Amniotic epithelial cell (primary cell): Measurements from ENCODE around the gene BCL11A.

Experiments
- DNase-seq: peaks from one replicate; pipeline ENCODE4 v3.0.0-alpha.2; 2010; ENCODE audit warnings: low read depth

The BCL11A gene

DNA sequence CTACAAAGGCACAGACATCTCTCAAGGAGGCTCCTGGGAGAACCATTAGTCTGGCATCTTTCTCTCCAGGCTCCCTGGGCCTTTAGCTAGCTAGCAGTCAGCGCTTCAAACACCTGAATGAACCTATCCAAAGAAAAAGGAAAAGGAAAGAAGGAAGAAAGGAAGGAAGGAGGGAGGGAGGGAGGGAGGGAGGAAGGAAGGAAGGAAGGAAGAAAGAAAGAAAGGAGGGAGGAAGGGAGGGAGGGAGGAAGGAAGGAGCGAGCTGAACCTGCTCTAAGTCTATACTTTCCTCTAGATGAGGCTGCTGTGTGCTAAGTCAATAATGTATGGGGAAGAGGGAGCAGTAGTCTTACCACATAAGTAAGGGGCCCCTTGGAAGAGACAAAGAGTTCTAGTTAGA lies 5.1 kb upstream of the BCL11A start:
- DNase-seq: no peak

DNA sequence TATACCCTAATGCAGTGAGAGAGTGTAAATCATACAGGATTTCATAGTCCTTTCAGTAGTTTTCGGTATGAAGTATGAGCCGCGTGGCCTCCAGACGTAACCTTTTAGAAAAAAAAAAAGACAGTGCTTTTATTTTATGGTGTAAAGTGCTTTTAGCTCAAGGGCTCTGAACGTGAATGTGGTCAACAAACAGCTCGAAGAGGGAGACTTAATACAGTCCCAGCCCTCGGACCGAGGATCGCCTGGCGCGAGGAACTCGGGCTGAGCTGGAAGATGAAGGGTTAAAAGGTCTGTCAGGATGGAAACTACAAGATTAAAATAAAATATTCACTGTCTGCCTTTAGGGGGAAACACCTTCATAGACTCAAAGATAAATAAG lies 4.0 kb upstream of the BCL11A start:
- DNase-seq: no peak

DNA sequence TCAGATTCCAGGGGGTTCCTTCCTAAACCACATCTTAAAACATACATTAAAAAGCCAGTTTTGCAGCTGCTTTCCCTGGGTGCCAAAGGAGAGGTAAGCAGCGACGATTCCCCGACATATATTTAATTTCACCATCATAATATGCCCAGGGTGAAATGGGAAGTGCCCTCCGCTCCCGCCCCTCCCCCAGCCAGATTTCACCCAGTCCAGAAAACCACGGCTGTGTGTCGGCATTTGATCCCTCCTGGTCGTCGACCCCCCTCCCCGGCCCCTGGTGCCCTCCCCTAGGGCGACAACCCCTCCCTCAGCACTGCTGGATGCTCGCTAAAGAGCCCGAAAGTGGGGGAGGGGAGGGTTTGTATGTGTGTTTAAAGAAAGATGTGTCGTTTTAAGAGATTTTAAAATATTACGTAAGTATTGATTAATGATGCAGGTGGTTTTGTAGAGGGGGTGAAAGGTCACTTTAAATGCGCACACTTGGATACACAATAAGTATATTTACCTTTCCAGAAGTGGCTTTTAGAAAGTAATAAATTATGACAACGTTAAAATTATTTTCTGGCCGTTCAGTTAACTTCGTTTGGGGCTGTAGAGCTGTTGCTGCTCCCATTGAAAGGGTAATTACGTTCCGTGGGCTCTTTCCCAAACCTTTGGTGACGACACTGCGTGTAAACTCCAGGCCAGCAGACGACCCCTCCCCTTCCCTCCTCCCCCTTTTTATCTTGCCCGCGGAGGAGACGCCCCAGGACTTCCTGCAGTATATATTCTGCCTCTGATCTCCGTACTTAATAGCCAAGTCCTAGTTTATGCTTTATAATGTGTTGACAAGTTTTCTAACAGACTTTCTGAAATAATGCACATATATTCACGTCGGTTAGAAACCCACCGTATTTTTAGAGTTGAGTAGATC lies 3.4 kb upstream of the BCL11A start:
- no peak for DNase-seq

DNA sequence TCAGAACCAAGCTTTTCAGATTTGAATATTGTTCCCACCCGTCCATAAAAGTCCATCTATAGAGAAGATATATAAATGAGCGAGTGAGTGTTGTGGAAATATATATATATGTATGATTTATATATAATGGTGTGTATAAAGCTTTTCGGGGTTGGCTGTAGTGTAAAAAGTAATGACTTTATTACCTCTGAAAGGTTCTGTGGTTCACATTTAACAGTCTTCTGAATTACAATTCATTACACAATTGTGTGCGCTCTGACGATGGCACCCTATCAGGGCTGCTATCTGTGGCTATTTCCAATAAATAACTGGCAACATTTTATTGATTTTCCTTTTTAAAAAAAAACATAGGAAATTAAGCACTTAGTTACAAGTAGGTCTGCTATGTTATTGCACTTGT lies 2.7 kb upstream of the BCL11A start:
- DNase-seq: no peak

DNA sequence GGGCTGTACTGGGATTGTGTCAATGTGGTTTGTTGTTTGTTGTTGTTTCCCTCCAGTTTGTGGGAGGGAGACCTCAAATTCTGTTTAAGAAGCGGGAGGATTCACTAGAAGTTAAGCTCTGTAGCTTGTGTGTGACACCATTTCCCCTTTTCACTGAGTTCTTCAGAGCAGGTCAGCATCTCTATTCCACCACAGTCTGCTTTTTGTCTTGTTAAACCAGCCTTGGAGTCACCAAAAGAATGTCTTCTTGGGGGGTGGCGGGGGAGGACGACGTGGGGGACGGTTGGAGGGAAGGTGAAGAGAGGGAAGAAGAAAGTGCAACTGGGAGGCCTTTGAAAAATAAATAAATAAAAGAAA lies 2.3 kb upstream of the BCL11A start:
- no peak for DNase-seq

DNA sequence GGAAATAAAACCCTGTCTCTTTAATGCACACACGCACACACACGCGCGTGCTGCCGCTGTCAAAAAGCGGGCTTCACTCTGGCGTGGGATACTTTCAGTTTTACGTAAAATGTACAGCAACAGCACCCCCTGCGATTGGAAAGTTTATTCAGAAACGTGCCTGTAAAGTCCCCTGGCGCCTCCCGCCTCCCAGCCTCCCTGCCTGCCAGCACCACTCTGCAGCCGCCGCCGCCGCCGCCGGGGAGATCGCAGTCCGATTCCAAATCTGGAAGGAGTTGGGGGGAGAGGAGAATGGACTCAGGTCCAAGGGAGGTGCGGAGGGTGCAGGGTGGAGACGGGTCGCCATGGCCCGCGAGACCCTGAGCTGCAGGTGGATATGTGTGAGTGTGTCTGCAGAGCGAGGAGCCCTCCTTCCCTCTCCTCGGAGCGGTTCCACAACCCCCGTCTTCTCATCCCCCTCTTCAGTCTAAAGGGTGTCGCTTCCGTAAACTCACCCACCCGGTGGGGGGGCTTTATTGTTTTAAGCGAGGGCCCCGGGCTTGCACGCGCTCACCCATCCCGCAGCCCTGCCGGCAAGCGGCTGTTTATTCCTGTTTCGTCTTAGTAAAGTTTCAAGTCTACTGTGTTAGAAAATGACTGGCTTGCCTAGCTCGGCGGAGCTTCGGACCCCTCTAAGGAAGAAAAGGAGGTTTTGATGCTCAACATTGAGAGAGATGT lies 1.8 kb upstream of the BCL11A start:
- DNase-seq: peak; percentile 46

DNA sequence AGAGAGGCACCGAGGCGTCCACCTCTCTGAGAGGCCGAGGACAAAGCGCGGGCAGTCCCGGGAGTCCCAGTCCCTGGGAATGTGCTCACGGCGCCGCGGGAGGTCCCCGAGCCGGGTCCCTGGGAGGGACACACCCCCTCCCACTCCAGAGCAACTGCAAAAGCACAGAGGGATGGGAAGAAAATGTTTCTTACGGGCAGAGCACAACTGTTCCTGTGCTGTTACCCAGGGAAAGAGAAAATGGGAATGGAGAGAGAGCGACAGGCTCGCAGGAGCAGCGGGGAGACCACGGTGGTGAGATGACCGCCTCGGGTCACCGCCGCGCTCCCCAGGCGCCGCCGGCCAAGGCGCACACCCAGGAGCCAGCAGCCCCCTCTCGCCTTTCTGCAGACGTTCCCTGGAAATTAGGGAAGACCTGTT lies 1.2 kb upstream of the BCL11A start:
- no peak for DNase-seq

DNA sequence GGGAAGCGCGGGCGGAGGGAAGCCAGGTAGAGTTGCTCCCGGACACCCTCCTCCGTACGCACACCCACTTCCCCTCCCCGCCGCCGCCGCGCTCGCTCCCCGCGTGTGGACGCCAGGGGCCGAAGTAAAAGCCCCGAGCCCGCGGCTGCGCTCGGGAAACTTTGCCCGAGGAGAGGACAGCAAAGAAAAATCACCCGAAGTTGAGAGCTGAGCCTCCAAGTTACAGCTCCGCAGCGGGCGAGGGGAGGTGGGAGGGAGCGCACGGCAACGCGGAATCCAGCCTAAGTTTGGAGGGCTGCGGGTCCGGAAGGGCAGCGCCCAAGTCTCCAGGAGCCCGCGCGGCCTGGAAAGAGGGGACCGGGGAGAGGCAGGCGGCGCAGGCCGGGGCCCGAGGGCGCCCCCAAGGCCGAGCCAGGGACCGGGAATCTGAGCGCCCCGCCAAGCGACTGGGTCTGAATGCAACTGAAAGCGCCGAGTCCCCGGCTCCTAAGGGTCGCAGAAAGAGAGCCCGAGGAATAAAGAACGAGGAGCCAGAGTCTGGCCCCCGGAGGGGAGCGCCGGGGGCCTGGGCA lies 706 bp upstream of the BCL11A start:
- no peak for DNase-seq

DNA sequence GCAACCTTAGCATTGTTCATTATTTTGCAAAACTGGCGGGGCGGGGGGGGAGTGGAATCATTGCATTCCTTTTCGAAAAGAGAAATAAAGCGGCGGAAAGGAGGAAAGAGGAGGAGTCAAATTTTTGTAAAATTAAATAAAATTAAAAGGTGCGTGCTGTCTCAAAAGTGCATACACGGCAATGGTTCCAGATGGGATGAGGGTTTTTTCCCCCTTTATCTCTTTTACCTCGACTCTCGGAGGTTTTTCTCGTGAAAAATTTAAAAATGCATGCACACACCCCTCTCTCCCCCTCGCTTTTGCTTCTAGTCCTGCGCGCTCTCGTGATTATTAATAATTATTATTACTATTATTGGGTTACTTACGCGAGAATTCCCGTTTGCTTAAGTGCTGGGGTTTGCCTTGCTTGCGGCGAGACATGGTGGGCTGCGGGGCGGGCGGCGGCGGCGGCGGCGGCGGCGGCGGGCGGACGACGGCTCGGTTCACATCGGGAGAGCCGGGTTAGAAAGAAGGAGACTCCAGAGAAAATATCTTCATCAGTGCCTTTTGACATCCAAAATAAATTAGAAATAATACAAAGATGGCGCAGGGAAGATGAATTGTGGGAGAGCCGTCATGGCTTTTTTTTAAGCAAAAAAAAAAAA lies 481 bp downstream of the BCL11A start:
- no peak for DNase-seq

DNA sequence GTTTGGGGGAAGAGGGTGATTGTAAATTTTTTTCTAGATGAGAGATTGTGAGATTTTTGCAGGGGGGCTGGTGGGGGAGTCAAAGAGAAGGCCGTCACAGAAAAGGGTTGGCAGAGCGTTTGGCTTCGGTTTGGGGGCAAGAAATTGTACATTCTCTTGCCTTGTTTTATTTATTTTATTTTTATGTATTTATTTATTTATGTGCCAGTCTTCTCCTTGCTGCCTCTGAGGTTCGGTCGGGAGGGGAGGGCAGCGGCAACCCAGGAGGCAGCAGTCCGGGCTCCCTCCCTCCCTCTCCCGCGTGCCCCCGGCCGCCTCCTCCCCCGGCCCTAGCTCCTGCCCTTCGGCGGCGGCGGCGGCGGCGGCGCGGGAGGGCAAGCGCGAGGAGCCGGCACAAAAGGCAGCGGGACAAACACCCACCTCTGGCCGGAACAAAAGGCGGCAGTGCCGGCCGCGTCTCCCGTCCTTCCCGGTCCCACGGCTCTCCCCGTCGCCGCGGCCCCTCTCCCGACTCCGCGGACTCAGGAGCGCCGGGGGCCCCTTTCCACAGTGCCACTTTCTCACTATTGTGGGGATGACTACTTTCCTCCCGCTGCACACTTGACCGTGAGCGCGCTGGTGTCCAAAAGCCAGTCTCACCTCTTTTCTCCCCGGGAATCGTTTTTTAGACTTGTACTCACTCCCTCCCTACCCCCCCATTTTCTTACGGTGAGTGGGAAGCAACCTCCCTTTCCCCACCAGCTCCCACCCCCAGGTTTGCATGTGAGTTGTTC lies 1.2 kb downstream of the BCL11A start:
- no peak for DNase-seq

DNA sequence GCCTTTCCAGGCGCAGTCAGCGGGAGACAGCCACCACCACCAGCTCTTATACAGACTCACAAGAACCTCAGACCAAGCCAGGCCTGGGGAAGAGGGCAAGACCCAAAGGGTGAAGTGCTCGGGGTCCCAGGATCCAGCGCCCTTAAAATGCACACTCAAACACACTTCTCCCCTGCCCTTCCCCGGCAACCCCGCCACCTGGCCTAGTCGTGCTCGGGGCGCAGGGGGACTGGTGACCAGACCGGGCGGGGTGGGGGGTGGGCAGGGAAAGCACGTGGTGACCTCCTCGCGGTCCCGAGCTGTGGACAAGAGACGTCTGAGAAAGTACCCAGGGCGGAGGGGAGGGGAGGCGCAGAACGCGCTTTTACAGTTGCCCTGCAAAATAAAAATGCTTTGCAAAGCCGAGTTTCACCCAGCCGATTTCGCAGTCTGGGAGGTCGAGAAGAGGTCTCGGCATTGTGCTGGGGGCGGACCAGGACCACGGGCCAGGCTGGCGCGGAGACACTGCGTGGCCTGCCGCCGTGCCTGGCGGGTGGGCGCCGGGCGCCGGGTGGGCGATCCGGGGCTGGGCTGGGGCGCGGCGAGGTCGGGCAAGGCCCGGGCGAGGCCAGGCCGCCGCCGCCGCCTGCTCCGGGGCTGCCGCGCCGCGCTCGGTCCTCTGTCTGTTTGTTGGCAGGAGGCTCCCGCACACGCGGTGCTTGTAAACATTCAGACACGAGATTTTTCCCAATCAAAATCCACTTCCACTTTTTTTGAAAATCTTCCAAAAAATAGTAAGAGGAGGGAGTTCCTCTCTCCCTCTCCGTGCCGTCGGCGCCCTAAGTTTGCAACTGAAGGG lies 2.0 kb downstream of the BCL11A start:
- DNase-seq: peak; percentile 32

DNA sequence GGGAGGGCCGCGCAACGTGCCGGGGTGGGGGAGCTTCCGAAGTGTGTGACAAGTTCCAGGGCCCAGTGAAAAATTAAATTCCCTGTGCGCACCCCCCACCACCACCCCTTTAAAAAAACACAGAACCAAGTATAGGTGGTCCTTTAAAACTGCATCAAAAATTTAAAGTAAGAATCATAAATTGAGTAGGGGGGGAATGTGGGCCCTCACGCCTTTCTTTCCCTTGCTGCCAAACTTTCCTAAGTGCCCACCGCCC lies 2.5 kb downstream of the BCL11A start:
- DNase-seq: no peak

DNA sequence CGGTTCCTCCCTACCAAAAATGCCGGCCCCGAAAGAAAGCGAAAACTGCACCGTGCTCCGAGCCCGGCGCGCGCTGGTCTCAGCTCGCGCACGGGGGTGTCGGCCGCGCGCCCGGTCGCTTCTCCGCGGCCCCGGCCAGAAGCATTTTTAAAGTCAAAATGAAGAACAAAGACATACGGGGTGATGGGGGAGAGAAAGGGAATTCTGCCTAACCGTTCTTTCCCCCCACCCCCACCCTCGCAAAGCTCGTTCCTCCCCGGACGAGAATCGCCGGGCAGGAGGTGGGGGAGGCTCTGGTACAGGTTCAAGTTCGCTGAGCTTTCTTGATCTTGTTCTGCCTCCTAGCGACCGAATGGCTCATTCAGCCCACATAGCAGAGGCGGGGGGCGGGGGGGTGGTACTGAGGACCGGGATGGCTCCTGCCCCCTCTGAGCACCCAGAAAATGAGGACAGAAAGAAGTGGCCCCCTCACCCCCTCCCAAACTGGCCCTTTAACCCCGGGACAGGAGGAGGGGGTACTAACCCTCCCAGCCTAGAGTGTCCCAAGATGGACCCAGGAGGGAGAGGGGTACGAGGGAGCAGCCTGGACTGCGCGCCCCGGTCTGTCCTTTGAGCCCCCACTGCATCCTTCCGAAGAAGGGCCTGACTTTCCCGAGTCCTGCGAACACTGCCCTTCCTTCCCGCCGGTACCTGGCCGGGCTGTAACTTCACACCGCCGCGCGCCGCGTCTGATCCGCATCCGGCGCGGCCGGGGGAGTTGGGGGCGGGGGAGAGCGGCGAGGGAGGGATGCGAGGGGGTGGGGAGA lies 3.1 kb downstream of the BCL11A start:
- peak; percentile 80 for DNase-seq

DNA sequence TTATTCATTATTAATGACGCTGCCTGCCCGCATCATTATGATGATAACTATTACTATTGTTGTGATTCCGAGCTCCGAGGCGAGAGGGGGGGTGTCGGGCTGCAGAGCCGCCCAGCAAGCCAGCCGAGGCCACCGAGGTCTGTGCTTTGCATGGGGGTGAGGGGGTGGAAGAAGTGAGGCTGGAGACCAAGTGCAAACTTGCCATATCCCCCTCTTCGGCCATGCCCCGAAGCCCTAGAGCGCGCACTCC lies 3.6 kb downstream of the BCL11A start:
- no peak for DNase-seq

DNA sequence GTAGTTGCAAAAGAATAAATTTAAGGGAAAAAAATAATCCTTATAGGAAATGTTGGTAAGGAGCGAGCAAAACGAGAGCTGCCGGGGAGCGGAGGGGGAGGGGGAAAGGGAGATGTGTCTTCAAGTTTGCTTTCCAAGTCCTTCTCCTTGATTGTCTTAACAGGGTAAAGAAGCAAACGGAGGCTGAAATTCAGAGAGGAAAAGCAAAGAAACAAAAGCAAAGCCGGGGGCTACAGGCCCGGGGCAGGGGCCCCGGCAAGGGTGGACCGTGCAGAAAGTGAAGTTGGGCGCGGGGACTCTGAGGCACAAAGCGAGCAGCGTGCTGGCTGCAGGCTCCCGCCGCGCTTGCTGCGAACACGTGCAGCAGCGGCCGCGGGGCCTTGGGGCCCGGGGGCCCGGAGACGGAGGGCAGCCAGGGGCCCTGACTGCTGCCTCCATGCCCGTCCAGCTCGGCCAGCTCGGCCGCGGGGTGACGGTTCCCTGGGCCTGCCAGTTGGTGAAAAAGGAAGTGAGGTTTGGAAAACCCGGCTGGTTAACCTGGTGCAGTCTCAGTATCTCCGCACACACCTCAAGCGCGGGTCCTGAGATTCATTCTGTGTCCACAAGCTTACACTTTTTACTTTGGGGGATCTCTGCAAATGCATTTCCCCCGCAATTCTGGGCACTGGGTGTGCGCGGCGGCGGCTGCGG lies 4.1 kb downstream of the BCL11A start:
- no peak for DNase-seq

DNA sequence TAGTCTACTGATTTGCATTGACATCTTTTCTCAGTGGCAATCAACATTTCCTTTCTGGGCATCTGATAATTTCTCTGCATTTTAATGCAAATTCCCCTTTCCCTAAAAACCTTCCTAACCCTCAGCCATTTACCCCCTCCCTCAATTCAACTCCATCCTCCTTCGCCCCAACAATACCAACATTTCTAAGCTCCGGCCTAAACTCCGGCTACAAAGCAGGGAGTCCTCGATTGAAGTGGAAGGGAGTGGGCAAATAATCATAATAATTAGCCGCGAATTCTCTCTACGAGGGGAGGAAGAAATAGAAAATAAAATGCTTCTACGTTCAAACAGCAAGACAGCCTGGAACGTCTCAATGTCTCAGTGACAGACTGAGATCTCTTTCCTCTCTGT lies 4.6 kb downstream of the BCL11A start:
- no peak for DNase-seq

DNA sequence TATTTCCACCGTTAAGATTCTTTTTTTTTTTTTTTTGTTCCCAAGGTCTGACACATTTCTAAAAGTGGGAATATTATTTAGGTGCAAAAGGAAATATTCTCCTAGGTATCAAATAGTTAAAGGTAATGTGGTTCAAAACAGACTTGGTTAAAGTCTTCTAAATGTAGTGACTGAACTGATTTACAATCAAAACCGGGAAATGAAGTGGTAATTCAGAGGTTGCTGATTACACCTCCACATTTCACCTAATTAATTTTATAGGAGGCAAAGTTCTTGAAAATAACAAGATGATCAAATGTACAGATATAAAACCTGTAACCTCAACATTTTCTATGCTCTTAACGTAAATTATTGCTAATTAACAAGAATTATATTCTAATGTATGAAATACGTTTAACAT lies 5.1 kb downstream of the BCL11A start:
- DNase-seq: no peak

DNA sequence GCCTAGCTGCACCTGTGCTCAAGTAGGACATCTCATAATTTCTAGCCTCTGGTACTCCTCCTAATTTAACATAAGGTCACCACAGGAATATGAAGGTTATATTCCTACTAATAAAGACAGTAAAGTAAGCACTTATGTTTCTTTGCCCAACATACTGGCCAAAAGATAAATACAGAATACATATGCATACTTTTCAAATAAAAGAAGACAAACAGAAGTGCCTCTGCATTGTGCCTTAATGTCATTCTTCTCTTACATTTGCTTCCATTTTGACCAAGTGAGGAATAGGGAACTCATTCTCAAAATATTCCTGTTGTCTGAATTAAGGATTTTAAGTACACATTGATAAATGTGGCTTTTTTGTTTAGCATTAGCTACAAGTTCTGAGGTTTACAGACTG lies 5.6 kb downstream of the BCL11A start:
- DNase-seq: no peak

DNA sequence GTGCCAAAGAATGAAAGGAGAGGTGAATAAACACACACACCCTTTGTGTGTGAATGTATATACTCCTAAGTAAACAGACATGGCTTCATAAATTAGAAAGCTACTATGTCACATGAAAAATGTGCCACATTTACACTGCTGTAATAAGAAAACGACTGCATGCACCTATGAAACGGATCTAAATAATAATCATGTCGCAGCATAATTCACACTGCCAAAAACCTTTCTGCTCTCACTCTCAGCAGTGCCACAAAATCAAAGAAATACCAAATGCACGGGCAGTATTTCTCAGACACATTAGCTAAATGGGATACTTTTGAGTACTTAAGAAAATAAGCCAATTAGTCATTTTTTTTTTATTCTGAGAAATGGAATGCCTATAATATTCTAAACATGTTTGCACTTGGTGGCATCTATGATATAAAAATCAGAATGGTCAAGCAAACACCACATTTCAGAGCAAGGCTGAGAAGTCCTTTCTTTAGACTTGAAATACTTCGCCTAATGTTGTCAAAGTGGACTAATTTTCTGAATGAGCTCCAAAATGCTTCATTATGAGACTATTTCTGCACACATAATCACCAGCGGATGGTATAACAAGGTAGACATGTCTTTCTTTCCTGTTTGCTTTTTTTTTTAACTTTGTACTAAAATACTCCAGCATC lies 6.6 kb downstream of the BCL11A start:
- no peak for DNase-seq
